Gastroesophageal sphincter (tissue), 4 donors: ENCODE data around the gene ROBO1. TPM values are rescaled to one million over a fixed set of nuclear protein-coding genes. Genes with fewer than 3 reads are reported as not detected.
"Not testable (repeated sequence)": the region's sequence is repeated elsewhere in the genome, so short reads cannot be mapped to it uniquely, and the experiment has no call there.

Experiments used
- ATAC-seq: fragments of 150-250 bp; one replicate; pipeline ENCODE4 v1.9.1; 2016; ENCODE audit warnings: mild to moderate bottlenecking, moderate library complexity
- H3K27ac ChIP-seq, 4 donors: fragments of 200-600 bp; sonication (generic) in 3 of 4; 1 replicate in 3 of 4; 2 replicates in 1 of 4; pipeline ENCODE4 v1.5.1; 2016 to 2019
- H3K27me3 ChIP-seq: fragments of 200-600 bp; sonication (generic); one replicate; pipeline ENCODE4 v1.5.1; 2019
- H3K36me3 ChIP-seq, 2 donors: fragments of 200-600 bp; sonication (generic); one replicate each; pipeline ENCODE4 v1.5.1; 2019; ENCODE audit warnings: control low read depth in 1 of 2
- H3K4me1 ChIP-seq, 3 donors: fragments of 200-600 bp; sonication (generic); 1 replicate in 2 of 3; 2 replicates in 1 of 3; pipeline ENCODE4 v1.5.1; 2016 to 2019; ENCODE audit warnings: control low read depth in 2 of 3
- H3K4me3 ChIP-seq, 2 donors: fragments of 200-600 bp; sonication (generic); one replicate each; pipeline ENCODE4 v1.5.1; 2019; ENCODE audit warnings: mild to moderate bottlenecking in 1 of 2, moderate library complexity in 1 of 2
- H3K9me3 ChIP-seq, 3 donors: fragments of 200-600 bp; sonication (generic); one replicate each; pipeline ENCODE4 v1.5.1; 2017 to 2019; ENCODE audit warnings: control low read depth in 2 of 3
- CTCF ChIP-seq, 4 experiments: fragments of 200-600 bp in 2 of 4; fragments of 450-650 bp in 2 of 4; sonication (generic) in 1 of 4; IDR thresholded peaks; one replicate each; pipeline ENCODE4 v1.5.1; 2017 to 2019; ENCODE audit warnings: antibody characterized with exemption in 4 of 4, mild to moderate bottlenecking in 2 of 4, moderate library complexity in 2 of 4
- EP300 ChIP-seq: sonication (generic); formaldehyde crosslinking; IDR thresholded peaks from one replicate; pipeline ENCODE4 v1.6.1; 2017; ENCODE audit warnings: antibody characterized with exemption, mild to moderate bottlenecking
- POLR2A ChIP-seq, 2 donors: fragments of 450-650 bp; IDR thresholded peaks; one replicate each; pipeline ENCODE4 v1.6.1; 2017; ENCODE audit warnings: antibody characterized with exemption in 2 of 2, mild to moderate bottlenecking in 2 of 2, moderate library complexity in 1 of 2
- POLR2AphosphoS5 ChIP-seq: sonication (generic); formaldehyde crosslinking; IDR thresholded peaks from one replicate; pipeline ENCODE4 v1.6.1; 2017; ENCODE audit warnings: antibody characterized with exemption
- WGBS, 2 donors: methylation state at CpG; one replicate each; pipeline ENCODE4 v1.1.5; 2018; ENCODE audit warnings: low coverage in 1 of 2; 5-methylcytosine and 5-hydroxymethylcytosine counted together
- total RNA-seq, 4 donors: library from RNA; depleted of rRNA; stranded (reverse); fragments of >200 nt; gene quantifications; one replicate each; pipeline ENCODE4 v1.1.0, GENCODE V29; 2016

The ROBO1 gene
- total RNA-seq, 4 donors from 2014 or later = 9.7 to 15.3 (median 12.9) TPM

DNA sequence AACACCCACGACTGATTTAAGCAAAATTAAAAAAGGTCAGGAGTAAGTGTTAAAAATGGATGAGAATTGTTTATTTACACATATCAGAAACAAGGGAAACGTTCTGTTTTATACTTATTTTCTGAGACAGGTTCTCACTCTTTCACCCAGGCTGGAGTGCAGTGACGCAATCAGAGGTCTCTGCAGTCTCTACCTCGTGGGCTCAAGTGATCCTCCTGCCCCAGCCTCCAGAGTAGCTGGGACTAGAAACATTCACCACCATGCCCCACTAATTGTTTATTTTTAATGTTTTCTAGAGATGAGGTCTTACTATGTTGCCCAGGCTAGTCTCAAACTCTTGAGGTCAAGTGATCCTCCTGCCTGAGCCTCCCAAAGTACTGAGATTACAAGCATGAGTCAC, 1080.3 kb downstream of the ROBO1 start:
- TF ChIP-seq CTCF (IDR thresholded peaks at IDR 0.05) = no peak
- TF ChIP-seq EP300 = no peak
- TF ChIP-seq POLR2A (IDR thresholded peaks at IDR 0.05) = no peak
- TF ChIP-seq POLR2AphosphoS5 = no peak
- Histone ChIP-seq H3K4me3 (no peak overlapping the region), H3K9me3 (no peaks in the 10 kb centered on the region), H3K27ac (no peak overlapping the region), H3K36me3 (no peaks in the 10 kb centered on the region), H3K4me1 (no peaks in the 10 kb centered on the region), H3K27me3 (no peaks in the 10 kb centered on the region)
- no peak for ATAC-seq
- WGBS, 2 donors = 91 to 92% methylated on average over 4 of the region's 4 CpGs

DNA sequence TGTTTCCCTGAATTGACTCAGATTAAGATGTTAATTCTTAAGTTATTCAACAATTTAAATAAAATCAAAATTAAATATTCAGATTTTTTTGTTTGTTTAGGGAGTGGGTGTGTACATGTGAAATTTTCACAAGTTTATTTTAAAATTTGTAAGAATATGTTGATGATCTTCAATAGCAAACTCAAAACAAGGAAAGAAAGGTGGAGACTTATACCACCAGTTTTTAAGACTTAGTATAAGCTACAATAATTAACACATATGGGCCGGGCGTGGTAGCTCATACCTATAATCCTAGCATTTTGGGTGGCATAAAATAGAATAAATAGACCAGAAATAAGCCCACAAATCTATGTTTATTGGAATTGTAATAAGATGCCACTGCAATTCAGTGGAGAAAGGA, 1084.5 kb downstream of the ROBO1 start:
- no peak overlapping the region for H3K27ac ChIP-seq
- H3K36me3 ChIP-seq = peaks cover 0 to 6% of the 10 kb centered on the region in 2 donors
- no peak overlapping the region for H3K4me3 ChIP-seq
- no peak for ATAC-seq
- H3K27me3 ChIP-seq = no peaks in the 10 kb centered on the region
- H3K9me3 ChIP-seq = no peaks in the 10 kb centered on the region
- H3K4me1 ChIP-seq = no peaks in the 10 kb centered on the region
- 97 to 100% methylated on average over 2 of the region's 2 CpGs for WGBS, 2 donors
- TF ChIP-seq POLR2AphosphoS5 = no peak
- TF ChIP-seq POLR2A (IDR thresholded peaks at IDR 0.05) = no peak
- no peak for TF ChIP-seq CTCF (IDR thresholded peaks at IDR 0.05)
- TF ChIP-seq EP300 = no peak

GRCh38 chr3:78675119-78675805, 1092.5 kb downstream of the ROBO1 start:
- H3K27me3 ChIP-seq, H3K27ac ChIP-seq, H3K4me1 ChIP-seq, H3K9me3 ChIP-seq, ATAC-seq, H3K4me3 ChIP-seq, H3K36me3 ChIP-seq: not testable (repeated sequence)
- 91 to 100% methylated on average over 1 to 13 of the region's 25 CpGs for WGBS, 2 donors

- Histone ChIP-seq H3K4me3 (no peak overlapping the region), H3K27ac (no peak overlapping the region), H3K9me3 (no peaks in the 10 kb centered on the region), H3K27me3 (no peaks in the 10 kb centered on the region), H3K36me3 (no peaks in the 10 kb centered on the region), H3K4me1 (no peaks in the 10 kb centered on the region)
- ATAC-seq = no peak
- TF ChIP-seq CTCF (IDR thresholded peaks at IDR 0.05) (no peak), POLR2AphosphoS5 (no peak), EP300 (no peak)
- 71 to 89% methylated on average over 4 of the region's 4 CpGs for WGBS, 2 donors
These were observed 1097.1 kb downstream of the ROBO1 start for GRCh38 chr3:78670746-78671145.

GRCh38 chr3:78670094-78670493, 1097.7 kb downstream of the ROBO1 start:
- 91% methylated on average over 4 to 5 of the region's 7 CpGs for WGBS, 2 donors
- Histone ChIP-seq H3K27me3 (no peaks in the 10 kb centered on the region), H3K27ac (no peak overlapping the region), H3K4me3 (no peak overlapping the region), H3K36me3 (no peaks in the 10 kb centered on the region), H3K4me1 (no peaks in the 10 kb centered on the region), H3K9me3 (no peaks in the 10 kb centered on the region)
- TF ChIP-seq EP300 (no peak), CTCF (IDR thresholded peaks at IDR 0.05) (no peak)
- ATAC-seq = no peak
